Right atrium auricular region (tissue), 2 donors: Measurements from ENCODE around the gene UGT2A3. TPM values are rescaled to one million over a fixed set of nuclear protein-coding genes. Genes with fewer than 3 reads are reported as not detected.

Experiments used
- DNase-seq: peaks from one replicate; pipeline ENCODE4 v3.0.0-alpha.2; 2019; ENCODE audit warnings: low spot score
- H3K27ac ChIP-seq, 2 donors: fragments of 200-600 bp; sonication (generic); 1 replicate in 1 of 2; 2 replicates in 1 of 2; pipeline ENCODE4 v1.5.1; 2016 to 2019
- H3K27me3 ChIP-seq, 2 donors: fragments of 200-600 bp; sonication (generic); one replicate each; pipeline versions ENCODE4 v1.5.1 to v1.6.0; 2017 to 2019
- H3K36me3 ChIP-seq: fragments of 200-600 bp; sonication (generic); one replicate; pipeline ENCODE4 v1.5.1; 2016
- H3K4me1 ChIP-seq, 2 donors: fragments of 200-600 bp; sonication (generic); one replicate each; pipeline versions ENCODE4 v1.5.1 to v1.6.0; 2017 to 2019
- H3K4me3 ChIP-seq, 2 donors: fragments of 200-600 bp; sonication (generic); 1 replicate in 1 of 2; 2 replicates in 1 of 2; pipeline ENCODE4 v1.5.1; 2017 to 2019; ENCODE audit warnings: mild to moderate bottlenecking in 1 of 2, moderate library complexity in 1 of 2
- H3K9me3 ChIP-seq, 2 donors: fragments of 200-600 bp; sonication (generic); one replicate each; pipeline ENCODE4 v1.5.1; 2019
- CTCF ChIP-seq, 2 donors: fragments of 200-600 bp; sonication (generic); IDR thresholded peaks; one replicate each; pipeline ENCODE4 v1.5.1; 2019; ENCODE audit warnings: antibody characterized with exemption in 2 of 2
- total RNA-seq, 2 donors: library from RNA; depleted of rRNA; stranded (reverse); fragments of >200 nt; gene quantifications; one replicate each; pipeline ENCODE4 v1.1.0, GENCODE V29; 2016

UGT2A3 gene
- total RNA-seq, 2 donors from 2014 or later = not detected

DNA sequence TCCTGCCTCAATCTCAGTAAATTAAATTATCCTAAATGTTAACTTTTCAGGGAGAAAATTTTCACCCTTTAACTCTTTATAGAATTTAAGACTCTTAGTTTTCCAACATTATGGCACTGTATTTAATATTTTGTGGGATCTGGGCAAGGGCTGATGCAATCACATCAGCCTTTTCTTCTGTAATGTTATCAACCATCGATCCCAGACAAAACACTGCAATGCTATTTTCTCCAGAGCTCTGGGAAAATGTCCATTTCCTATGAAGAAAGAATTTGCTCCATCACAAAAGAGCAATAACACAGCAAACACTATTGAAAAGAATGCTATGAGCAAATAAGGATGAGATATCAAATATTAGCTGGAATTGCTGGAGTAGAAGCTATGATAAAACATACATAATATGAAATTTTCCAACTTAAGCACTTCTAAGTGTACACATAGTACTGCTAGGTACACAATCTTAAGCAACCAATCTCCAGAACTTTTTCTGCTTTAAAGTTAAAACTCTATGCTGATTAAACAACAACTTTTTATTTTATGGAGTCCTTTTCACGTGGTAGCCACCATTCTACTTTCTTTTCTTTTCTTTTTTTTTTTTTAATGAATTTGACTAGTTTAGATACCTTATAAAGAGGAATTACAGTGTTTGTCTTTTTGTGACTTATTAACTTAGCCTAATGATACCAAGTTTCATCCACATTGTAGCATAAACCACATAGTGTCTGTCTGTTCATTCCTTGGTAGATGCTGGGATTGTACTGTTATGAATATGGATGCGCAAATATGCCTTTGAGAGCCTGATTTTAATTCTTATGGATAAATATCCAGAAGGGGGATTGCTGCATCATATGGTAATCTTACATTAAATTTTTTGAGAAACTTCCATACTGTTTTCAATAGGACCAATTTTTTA lies 43.6 kb downstream of the UGT2A3 start:
- H3K9me3 ChIP-seq = no peaks in the 10 kb centered on the region
- H3K4me3 ChIP-seq = no peak overlapping the region
- no peak for TF ChIP-seq CTCF (IDR thresholded peaks at IDR 0.05)
- no peaks in the 10 kb centered on the region for H3K4me1 ChIP-seq
- H3K27me3 ChIP-seq = no peaks in the 10 kb centered on the region
- DNase-seq = no peak
- H3K36me3 ChIP-seq = no peaks in the 10 kb centered on the region
- H3K27ac ChIP-seq = no peak overlapping the region

DNA sequence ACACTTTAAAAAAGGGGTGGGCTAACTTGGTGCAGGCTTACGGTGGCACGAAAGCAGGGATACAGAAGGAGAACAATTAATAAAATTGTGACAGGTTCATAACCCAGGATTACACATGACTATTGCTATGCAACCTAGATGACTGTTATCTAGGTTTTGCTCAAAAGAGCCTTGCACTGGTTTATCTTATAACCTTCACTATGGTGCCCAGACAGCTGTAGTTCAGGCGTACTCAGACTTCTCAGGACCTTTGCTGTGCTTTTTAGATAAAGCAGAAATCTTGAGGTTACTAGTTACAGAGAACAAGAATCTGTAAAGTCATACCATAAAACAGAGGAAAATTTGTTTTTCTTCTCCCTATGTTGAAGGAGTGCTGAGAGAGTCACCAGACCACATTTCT lies 44.4 kb downstream of the UGT2A3 start:
- no peak for TF ChIP-seq CTCF (IDR thresholded peaks at IDR 0.05)
- no peak for DNase-seq
- H3K36me3 ChIP-seq = no peaks in the 10 kb centered on the region
- H3K9me3 ChIP-seq = no peaks in the 10 kb centered on the region
- H3K4me1 ChIP-seq = no peaks in the 10 kb centered on the region
- H3K27ac ChIP-seq = no peak overlapping the region
- no peaks in the 10 kb centered on the region for H3K27me3 ChIP-seq
- H3K4me3 ChIP-seq = no peak overlapping the region

- Histone ChIP-seq H3K4me3 (no peak overlapping the region), H3K27ac (no peak overlapping the region), H3K9me3 (no peaks in the 10 kb centered on the region), H3K4me1 (no peaks in the 10 kb centered on the region), H3K27me3 (no peaks in the 10 kb centered on the region), H3K36me3 (no peaks in the 10 kb centered on the region)
- DNase-seq = no peak
- no peak for TF ChIP-seq CTCF (IDR thresholded peaks at IDR 0.05)
Measured at GRCh38 chr4:68906780-68907137, 44.8 kb downstream of the UGT2A3 start.

- no peaks in the 10 kb centered on the region for H3K9me3 ChIP-seq
- no peak for TF ChIP-seq CTCF (IDR thresholded peaks at IDR 0.05)
- H3K4me3 ChIP-seq = peak overlapping the region; percentile 6 to 9
- no peak overlapping the region for H3K27ac ChIP-seq
- no peaks in the 10 kb centered on the region for H3K36me3 ChIP-seq
- no peaks in the 10 kb centered on the region for H3K27me3 ChIP-seq
- no peaks in the 10 kb centered on the region for H3K4me1 ChIP-seq
- peak; percentile 59 for DNase-seq
Measured at GRCh38 chr4:68905939-68906779, 45.4 kb downstream of the UGT2A3 start.

GRCh38 chr4:68905598-68905938 lies 46.0 kb downstream of the UGT2A3 start:
- H3K4me3 ChIP-seq = no peak overlapping the region
- H3K27me3 ChIP-seq = no peaks in the 10 kb centered on the region
- DNase-seq = no peak
- no peak overlapping the region for H3K27ac ChIP-seq
- H3K4me1 ChIP-seq = no peaks in the 10 kb centered on the region
- no peaks in the 10 kb centered on the region for H3K36me3 ChIP-seq
- TF ChIP-seq CTCF (IDR thresholded peaks at IDR 0.05) = no peak
- no peaks in the 10 kb centered on the region for H3K9me3 ChIP-seq
